HK-2 (cell line): ENCODE results near the gene PKN3.
"Not testable (repeated sequence)": the region's sequence is repeated elsewhere in the genome, so short reads cannot be mapped to it uniquely, and the experiment has no call there.

Experiments
- DNase-seq: peaks from one replicate; pipeline ENCODE4 v3.0.0-alpha.2; 2018; ENCODE audit not compliant: unreplicated experiment

Gene PKN3

DNA sequence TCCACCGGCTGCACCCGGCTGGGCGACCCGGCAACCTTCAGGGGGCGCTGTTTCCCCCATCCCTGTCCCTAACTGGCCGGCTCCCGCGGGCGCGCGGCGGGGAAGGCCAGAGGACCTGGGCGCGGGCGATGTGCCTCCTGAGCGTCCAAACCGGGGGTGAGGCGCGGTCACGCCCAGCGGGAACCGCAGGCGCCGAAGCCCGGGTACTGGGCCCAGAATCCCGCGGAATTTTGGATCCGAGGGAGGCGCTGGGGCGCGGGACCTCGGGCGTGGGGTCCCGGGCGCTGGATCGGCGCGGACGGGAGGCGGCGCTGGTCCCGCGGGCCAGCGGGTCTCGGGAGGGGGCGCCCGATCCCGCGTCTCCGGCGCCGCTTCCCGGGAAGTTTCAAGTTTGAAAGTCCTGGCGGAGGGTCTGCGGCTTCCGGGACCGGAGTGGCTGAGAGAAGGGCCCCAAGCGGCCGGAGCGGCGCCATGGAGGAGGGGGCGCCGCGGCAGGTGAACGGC, at the start of gene PKN3:
PKN3 (plus strand) TSS at position 59 of the 504 bp plus-strand sequence; CDS start at position 472, 413 bp downstream.
- DNase-seq = peak; percentile 96

DNA sequence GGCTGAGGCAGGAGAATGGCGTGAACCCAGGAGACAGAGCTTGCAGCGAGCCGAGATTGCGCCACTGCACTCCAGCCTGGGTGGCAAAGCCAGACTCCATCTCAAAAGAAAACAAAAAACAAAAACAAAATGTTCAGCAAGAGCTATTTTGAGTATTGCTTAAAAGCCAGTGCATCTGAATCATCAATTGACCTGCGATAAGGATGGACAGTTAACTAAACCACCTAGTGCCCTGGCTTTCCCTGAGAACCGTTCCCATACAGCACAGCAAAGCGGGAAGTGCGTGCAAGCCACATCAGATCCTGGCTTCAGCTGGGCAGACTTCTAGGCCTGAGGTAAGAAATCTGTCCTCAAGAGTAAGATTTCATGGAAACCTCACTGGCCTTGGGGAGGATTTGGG, 48.4 kb upstream of the PKN3 start:
- DNase-seq = no peak

DNA sequence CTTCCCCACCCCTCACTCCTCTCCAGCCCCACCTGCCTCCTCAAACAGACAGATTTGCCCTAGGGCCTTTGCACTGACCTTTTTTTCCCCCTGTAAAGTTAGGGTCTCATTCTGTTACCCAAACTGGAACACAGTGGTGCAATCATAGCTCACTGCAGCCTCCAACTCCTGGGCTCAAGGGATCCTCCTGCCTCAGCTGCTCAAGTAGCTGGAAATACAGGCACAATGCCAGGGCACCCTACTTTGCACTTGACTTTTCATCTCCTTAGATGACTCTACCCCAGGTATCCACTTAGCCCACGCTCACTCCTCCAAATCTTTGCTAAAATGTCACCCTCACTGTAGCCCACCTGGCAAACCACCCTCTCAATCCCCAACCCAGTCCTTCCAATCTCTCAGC, 47.8 kb upstream of the PKN3 start:
- DNase-seq = no peak

DNA sequence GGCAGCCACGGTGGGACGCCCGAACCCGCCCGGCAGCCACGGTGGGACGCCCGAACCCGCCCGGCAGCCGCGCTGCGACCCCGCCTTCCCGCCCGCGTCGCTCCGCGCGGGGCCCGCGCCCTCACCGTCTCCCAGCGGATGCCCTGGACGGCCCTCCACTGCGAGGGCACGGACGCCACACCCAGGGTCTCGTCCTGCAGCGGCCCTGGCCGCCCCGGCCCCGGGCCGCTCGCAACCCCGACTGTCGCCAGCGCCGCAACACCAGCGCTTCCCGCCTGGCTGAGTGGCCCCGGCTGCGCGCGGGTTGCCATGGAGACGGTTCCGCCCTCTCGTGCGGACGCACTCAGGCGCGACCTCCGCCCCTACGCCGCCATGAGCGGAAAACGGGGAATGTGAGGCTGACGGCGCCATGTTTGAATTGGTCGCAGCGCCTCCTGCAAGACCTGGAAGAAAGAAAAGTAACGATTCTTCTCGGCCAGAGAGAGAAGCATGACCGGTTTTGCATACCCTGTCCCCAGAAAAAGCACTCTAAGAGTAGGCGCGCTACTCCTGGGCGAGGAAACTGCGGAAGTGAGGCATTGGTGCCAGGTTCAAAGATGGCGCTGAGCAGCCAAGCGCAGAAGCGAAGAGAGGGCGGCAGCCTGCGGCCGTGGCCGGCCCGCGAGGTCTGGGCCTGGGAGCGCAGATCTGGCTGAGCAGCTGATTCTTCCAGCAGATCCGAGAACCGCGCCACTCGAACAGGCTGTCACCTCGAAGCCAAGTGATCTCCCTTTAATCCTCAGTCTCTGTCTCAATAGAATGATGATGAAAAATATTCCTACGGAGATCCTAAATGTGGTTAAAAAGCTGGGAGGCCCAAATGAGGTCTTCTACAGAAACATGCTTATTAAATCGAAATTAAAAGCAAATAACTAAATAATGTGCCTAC, 45.6 kb upstream of the PKN3 start, which contains the start of gene DYNC2I2:
DYNC2I2 (minus strand) TSS at position 432 of the 928 bp plus-strand sequence; CDS start at position 311, 121 bp downstream.
- peak; percentile 88 for DNase-seq

DNA sequence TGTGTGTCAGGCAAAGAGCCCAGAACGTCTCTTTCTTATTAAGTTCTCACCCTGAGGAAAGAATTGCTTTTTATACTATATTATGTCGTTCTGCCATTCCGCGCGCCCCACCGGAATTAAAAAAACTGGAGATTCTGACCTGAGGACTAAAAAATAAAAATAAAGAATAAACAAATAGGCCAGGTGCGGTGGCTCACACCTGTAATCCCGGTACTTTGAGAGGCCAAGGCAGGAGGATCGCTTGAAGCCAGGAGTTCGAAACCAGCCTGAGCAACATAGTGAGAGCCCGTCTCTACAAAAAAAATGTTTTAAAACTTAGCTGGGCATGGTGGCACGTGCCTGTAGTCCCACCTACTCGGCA, 45.0 kb upstream of the PKN3 start:
- DNase-seq = no peak

DNA sequence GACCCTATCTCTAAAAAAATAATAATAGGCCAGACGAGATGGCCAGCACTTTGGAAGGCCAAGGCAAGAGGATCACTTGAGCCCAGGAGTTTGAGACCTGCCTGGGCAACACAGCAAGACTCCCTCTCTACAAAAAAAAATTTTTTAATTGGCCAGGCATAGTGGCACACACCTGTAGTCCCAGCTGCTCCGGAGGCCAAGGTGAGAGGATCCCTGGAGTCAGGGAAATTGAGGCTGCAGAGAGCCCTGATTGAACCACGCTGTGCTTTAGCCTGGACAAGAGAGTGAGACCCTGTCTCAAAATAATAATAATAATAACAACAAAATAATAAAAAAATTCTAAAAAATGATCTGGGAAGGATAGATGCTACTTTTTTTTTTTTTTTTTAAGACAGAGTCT, 44.5 kb upstream of the PKN3 start:
- no peak for DNase-seq

DNA sequence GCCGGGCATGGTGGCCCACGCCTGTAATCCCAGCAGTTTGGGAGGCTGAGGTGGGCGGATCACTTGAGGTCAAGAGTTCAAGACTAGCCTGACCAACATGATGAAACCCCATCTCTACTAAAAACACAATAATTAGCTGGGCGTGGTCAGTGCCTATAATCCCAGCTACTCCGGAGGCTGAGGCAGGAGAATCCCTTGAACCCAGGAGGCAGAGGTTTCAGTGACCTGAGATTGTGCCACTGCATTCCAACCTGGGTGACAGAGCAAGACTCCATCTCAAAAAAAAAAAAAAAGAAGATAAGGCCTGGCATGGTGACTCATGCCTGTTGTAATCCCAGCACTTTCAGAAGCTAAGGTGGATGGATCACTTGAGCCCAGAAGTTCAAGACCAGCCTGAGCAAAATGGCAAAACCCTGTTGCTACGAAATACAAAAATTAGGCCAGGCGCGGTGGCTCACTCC, 35.8 kb upstream of the PKN3 start:
- not testable (repeated sequence) for DNase-seq

DNA sequence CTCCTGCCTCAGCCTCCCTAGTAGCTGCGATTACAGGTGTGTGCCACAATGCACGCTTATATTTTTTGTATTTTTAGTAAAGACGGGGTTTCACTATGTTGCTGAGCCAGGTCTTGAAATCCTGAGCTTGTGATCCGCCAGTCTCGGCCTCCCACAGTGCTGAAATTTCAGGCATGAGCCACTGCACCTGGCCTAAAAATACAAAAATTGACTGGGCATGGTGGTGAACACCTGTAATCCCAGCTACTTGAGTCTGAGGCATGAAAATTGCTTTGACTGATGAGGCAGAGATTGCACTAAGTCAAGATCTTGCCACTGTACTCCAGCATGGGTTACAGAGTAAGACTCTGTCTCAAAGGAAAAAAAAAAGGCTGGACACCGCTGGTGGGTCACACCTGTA, 32.5 kb upstream of the PKN3 start:
- DNase-seq = no peak

DNA sequence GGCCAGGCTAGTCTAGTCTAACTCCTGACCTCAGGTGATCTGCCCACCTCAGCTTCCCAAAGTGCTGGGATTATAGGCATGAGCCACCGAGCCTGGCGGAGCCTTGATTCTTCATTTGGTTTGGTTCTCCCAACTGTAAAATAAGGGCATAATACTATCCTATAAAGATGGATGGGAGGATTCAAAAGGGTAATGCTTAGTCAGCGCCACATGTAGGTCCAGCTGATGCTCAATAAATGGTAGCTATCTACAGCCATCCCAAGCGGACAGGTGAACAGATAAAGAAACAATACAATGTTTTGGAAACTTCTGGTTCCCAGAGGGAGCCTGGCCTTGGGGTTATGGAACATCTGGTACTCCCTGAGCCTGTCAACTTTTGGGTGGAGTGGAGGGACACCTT, 26.9 kb upstream of the PKN3 start:
- no peak for DNase-seq

DNA sequence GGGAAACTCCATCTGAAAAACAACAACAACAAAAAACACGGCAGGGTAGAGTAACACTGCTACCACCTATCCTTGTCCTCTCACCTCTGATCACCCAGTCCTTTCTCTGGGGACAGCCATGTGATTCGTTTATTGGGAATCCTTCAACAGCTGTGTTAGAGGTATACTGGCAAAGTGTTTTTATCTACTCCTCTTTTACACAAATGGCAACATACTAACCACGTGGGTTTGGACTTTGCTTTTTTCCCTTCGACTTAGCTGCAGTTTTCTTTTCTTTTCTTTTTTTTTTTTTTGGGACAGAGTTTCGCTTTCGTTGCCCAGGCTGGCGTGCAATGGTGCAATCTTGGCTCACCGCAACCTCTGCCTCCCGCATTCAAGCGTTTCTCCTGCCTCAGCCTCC, 24.5 kb upstream of the PKN3 start:
- DNase-seq = no peak

DNA sequence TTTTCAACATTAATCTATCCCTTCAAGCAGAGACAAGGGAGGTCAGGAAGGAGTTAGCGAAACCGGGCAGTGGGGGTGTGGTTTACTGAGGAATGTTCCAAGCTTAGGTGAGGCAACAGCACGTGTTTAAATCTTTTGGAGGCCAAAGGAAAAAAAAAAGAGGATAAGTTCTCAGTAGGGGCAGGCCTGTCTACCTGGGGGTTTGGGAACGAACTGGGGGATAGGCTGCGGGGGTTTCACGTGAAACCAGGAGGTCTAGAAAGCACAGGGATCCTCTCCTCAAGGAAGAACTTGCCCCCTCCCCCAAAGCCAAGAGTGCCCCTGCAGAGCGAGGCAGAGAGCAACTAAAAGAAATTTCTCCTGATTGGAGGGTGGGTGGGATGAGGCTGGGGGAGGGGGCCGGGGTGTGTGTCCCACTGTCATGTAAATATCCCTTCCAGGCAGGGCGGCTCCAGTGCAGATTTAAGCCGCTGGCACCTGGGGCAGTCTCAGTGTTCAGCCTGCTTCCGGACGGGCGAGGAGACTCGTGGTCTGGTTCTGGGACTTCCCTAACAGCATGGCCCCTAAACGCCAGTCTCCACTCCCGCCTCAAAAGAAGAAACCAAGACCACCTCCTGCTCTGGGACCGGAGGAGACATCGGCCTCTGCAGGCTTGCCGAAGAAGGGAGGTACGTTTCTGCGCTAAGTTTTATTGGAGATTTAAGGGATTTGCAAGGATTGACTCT, 18.8 kb upstream of the PKN3 start:
- peak; percentile 66 for DNase-seq

DNA sequence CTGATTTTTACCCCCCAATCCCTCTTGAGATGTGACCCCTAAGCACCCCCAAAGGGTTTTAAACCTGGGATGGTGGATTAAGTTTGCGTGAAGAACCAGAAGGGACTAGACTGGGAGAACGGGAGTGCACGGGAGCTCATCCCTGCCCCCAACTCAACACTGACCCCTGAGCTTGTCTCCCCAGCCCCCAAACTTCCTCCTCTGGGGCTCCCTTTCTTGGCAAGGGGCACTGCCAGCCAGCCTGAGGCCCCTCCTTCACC, 18.3 kb upstream of the PKN3 start:
- no peak for DNase-seq

DNA sequence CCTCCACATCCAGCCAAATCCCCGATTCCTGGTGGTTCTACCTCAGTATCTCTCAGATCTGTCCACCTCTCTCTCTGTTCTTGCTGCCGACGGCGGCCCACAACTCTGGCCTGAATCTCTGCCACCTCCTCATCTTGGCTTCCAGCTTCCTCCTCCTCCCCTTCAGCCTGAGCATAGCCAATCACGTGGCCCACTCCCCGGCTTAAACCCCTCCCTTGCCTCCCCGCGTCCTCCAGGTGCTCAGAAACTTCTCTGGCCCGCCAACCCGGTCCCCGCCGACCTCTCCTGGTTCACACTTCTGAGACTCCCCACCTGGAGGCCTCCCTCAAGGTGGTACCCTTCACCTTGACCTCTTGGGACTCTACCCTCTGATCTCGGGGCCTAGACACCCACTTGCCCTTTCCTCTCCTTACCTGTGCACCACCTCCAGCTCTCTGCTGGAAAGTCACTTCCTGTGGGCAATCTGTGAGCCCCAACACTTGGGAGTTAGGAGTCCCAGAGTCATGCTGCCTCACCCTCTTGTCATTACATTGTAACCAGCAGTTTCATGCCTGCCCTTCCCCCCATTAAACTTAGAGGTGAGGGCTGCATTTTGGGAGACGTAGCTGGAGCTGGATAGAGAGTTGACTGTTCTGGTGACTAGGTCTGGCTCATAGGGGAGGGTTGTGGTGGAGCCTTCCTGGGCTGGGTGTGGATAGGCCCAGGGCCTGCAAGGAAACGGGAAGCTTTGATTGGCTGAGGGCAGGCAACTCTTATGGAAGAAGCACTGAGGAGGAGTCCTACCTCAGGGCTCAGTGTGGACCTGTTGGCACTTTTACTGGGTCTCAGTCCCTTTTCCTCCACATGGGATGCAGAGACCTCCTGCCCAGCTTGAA, 17.7 kb upstream of the PKN3 start:
- DNase-seq = peak; percentile 87

DNA sequence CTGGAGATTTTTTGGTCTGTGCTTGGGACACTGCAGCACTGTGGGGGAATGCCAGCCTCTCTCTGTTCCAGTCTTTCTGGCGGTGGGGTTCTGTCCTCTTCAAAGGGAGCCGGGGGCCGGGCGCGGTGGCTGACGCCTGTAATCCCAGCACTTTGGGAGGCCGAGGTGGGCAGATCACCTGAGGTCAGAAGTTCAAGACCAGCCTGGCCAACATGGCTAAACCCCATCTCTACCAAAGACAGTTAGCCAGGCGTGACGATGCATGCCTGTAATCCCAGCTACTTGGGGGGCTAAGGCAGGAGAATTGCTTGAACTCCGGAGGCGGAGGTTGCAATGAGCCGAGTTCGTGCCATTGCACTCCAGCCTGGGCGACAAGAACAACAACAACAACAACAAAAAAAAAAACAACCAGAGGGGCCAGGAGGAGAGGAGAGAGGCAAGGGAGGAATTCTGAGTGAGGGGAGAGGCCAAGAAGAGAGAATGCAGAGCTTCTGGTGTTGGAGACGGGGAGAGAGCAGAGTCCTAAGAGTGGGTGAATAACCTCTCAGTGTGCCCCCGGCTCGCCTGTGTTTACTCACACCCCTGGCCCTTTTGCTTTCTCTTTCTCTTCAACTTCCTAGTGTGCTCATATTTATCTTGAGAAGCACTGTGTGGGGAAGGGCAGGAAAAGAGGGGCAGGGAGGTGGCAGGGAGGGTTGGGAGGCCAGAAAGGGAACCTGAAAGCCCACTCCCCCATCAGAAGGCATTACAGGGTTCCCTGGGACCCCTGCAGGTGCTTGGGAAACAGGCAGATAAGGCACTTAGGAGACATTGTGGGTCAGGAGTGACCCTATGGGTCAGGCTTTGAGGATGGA, 16.4 kb upstream of the PKN3 start:
- DNase-seq = no peak

DNA sequence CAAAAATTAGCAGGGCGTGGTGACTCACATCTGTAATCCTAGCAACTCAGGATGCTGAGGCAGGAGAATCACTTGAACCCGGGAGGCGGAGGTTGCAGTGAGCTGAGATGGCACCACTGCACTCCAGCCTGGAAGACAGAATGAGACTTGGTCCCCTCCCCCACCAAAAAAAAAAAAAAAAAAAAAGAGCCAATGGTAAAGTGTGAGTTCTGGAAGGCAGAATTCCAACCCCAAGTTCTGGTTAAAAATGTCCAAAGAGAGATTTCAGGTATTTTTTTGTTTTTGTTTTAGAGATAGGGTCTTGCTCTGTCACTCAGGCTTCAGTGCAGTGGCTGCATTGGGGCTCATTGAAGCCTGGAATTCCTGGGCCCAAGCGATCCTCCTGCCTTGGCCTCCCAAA, 14.8 kb upstream of the PKN3 start:
- DNase-seq = no peak

DNA sequence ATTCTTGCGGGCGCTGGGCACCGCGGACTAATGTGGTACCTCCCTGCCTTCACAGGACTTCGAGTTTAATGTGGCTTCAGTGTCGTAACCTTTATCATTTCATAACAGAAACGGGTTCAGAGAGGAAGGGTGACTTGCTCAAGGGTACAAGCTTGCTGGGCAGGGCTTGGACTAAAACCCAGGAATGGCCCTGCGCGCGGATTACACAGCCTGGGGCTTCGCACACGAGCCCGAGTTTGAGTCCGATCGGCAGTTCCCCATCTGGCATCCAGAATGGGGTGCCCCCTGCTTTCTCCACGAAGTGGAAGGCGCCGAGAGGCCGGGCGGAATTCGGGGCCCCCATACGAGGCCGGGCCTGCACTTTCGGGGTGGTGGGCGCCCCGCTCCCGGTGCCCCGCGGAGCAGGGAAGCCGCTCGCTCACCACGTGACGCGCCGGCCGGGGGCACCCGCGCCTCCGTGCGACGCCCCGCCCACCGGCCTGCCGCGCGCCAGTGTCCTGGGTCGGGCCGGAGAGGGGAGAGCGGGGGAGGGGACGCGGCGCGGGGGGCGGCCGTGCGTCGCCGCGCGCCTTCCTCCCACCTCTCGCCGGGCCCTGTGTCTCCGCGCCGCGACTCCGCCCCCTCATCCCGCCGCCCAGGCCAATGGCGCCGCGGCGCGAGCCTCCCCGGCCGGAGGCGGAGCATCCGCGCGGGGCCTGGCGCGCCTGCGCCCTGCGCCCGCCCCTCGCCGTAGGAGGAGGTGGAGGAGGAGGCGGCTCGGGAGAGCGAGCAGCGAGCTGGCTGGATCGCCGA, 13.6 kb upstream of the PKN3 start, which contains the start of gene SET:
SET (plus strand) TSS at position 722 of the 792 bp plus-strand sequence. CDS start 361 bp downstream, outside the sequence.
- peak; percentile 89 for DNase-seq

DNA sequence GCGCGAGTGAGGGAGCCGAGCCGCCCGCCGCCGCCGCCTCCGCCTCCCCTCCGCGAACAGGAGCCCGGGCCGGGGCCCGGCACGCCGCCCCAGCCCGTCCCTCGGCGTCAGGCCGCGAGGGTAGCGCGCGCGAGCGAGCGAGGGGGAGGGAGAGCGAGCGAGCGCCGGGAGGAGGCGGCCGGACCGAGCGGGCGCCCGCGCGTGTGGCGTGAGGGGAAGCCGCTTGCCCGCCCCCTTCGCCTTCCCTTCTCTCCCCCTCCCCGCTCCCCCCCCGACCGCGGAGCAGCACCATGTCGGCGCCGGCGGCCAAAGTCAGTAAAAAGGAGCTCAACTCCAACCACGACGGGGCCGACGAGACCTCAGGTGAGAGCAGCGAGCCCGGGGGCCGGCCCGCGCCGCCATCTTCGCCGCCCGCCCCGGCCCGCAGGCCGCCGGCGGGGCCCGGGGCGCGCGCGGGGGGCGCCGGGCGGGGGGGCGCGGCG, 13.0 kb upstream of the PKN3 start:
- no peak for DNase-seq

DNA sequence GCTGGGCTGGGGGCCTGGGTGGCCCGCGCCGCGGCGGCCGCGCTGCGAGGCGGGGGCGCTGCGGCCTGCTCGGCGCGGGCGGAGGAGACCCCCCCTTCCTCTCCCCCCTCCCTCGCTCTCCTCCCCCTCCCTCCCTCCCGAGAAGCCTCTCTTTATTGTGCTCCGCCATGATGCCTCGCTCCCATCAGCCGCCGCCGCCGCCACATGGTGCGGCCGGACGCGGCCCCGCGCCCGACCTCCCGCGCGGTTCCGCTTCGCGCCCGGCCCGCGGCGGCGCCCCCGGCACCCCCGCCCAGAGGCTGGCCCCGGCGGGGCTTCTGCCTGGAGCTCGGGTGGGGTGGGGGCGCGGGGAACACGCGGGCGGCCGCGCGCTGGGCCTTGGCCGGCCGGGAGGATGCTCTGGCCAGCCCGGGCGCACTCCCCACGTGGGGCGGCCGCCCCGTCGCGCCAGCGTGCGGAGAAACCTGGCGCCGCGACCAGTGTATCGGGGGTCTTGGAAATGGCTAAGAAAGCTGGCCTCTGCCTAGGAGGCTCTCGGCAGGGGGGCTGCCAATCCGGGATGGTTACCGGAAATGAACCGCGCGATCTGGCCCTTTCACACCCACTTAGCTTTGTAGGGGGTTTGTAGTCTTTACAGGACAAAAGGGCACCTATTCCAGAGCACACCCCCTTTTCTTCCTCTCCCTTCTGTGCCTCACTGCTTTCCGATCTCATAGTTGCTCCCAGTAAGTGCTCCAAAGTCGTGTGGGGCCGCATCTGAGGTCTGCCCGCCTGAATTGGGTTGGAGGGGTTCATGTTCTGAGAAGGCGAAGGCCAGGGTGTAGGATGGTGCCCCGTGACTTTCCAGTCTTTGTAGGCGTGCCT, 12.3 kb upstream of the PKN3 start:
- DNase-seq = peak; percentile 38

DNA sequence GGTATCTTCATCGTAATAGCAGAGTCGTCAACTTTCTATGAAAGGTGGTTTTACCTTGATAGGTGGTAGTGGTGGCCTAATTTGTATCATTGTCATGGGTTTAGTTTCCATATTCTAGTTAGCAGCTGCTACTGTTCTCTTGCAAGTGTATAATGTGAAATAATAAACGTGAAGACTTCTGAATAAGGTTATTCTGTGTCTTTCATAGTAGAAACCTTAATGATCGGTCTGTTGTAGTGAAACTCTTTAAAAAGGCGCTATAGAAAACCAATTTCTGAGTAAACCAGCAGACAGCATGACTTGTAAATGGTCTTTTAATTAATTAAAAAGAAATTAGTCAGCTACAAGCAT, 11.6 kb upstream of the PKN3 start:
- no peak for DNase-seq
